ENCODE measurements around the gene PLIN4.
"Not testable (repeated sequence)": the region's sequence is repeated elsewhere in the genome, so short reads cannot be mapped to it uniquely, and the experiment has no call there.

PLIN4 gene

DNA sequence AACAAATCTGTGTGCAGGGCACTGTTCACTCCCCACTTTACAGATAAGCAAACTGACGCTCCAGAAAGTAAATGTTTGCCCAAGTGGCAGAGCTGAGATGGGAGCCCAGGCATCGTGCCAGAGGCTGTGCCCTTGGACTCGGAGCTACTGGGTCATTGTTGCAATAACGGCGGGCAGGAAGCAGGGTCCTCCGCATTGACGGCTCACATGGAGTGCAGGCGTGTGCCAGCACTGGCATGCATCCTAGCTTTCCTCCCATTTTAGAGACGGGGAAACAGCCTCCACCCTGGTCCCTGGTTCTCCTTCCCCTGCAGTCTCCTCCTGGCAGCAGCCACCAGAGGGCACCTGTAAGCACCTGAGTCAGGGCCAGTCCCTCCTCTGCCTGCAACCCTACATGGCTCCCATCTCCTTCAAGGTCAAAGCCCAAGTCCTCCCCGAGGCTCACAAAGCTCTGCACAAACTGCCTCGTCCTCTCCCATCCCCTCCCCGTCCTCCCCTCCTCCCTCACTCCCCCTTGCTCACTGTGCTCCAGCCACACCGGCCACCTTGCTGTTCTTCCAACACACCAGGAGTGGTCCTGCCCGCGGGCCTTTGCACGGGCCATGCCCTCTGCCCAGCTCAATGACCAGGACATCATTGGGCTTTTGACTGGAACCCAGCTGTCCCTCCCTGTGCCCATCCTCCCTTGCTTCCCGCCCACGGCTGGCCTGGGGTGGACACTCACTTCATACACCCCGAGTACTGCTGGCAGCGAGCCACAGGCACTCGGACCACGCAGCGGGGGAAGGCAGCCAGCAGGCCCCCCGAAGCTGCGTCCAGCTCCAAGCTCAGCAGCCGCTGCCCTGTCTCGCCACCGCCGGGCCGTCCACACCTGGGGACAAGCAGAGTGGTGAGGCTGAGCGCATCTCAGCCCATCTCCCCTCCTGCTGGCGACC is 29.3 kb upstream of the PLIN4 start:
- DNase-seq: no peak

- DNase-seq: no peak
These were observed 25.8 kb upstream of the PLIN4 start for GRCh38 chr19:4543842-4544647.

- no peak for DNase-seq
These were observed 24.9 kb upstream of the PLIN4 start for GRCh38 chr19:4542896-4543841.

DNA sequence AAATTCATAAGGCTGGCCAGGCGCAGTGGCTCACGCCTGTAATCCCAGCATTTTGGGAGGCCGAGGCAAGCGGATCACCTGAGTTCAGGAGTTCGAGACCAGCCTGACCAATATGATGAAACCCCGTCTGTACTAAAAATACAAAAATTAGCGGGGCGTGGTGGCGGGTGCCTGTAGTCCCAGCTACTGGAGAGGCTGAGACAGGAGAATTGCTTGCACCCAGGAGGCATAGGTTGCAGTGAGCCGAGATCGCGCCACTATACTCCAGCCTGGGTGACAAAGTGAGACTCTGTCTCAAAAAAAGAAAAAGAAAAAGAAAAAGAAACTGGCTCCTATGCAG is 23.5 kb upstream of the PLIN4 start:
- not testable (repeated sequence) for DNase-seq

DNA sequence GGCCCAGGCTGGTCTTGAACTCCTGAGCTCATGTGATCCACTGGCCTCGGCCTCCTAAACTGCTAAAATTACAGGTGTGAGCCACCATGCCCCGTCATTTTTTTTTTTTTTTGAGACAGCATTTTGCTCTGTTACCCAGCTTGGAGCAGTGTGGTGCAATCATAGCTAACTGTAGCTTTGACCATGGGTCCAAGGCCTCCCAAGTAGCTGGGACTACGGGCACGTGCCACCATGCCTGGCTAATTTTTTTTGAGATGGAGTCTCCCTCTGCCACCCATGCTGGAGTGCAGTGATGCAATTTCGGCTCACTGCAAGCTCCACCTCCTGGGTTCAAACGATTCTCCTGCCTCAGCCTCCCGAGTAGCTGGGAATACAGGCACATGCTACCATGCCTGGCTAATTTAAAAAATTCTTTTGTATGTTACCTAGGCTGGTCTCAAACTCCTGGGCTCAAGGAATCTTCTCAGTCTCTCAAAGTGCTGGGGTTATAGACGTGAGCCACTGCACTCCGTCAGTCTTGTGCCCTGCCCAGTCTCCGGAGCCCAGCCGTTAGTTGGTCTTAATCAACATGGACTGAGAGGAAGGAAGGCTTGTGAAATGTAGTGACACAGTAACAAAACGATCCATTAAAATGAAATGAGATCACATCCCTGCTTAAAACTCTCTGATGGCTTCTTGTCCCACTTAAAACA is 23.0 kb upstream of the PLIN4 start:
- no peak for DNase-seq

- DNase-seq: no peak
These were observed 21.7 kb upstream of the PLIN4 start, which contains the start of gene LRG1 for GRCh38 chr19:4539693-4540581. LRG1 (minus strand) TSS chr19:4540036; CDS start chr19:4540013, 23 bp downstream.

DNA sequence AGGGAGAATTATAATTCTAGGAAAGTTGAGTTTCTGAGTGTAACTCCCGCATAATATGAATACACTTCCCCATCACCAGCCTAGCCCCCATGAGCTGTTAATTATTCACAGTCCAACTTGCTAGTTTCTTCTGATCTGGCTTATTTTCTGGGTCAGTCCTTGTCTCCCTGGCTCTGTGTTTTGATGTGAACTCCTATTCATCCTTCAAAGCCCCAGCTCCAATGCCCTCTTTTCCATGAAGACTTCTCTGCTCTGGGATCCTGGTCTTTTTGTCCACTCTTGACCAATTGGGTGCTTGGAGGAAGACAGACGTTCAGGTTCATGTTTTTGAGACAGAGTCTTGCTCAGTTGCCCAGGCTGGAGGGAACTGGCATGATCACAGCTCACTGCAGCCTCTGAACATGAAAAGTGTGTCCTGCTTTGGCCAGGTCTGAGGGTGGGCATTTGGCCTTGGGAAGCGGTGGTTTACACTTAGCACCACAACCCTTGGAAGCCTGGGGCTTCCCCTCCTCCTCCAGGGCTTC is 20.9 kb upstream of the PLIN4 start:
- no peak for DNase-seq

- no peak for DNase-seq
These were observed 20.3 kb upstream of the PLIN4 start for GRCh38 chr19:4538601-4538954.

DNA sequence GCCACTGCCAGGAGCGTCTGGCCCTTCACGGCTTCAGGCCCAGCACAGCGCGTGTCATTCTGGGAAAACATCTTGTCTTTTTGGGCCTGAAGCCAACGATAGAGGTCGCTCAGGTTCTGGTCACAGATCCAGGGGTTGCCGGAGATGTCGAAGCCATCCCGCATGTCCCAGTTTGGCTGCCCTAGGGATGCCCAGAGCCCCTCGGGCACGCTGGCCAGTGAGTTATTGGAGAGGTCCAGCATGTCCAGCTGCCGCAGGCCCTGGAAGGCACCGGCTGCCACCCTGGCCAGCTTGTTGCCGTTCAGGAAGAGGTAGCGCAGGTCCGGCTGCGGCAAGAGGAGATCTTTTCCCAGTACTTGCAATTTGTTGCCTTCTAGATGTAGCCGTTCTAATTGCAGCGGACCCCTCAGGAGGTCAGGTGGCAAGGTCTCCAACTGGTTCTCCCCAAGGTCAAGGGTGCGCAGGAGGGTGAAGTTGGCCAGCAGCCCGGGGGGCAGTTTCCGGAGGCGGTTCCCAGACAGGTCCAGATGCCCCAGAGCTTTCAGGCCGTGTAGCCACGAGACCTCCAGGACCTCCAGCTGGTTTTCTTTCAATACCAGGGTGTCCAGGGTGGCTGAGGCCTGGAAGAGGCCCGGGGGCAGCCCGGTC is 19.8 kb upstream of the PLIN4 start:
- DNase-seq: no peak

GRCh38 chr19:4536798-4537197 is 18.5 kb upstream of the PLIN4 start:
- DNase-seq: no peak

DNA sequence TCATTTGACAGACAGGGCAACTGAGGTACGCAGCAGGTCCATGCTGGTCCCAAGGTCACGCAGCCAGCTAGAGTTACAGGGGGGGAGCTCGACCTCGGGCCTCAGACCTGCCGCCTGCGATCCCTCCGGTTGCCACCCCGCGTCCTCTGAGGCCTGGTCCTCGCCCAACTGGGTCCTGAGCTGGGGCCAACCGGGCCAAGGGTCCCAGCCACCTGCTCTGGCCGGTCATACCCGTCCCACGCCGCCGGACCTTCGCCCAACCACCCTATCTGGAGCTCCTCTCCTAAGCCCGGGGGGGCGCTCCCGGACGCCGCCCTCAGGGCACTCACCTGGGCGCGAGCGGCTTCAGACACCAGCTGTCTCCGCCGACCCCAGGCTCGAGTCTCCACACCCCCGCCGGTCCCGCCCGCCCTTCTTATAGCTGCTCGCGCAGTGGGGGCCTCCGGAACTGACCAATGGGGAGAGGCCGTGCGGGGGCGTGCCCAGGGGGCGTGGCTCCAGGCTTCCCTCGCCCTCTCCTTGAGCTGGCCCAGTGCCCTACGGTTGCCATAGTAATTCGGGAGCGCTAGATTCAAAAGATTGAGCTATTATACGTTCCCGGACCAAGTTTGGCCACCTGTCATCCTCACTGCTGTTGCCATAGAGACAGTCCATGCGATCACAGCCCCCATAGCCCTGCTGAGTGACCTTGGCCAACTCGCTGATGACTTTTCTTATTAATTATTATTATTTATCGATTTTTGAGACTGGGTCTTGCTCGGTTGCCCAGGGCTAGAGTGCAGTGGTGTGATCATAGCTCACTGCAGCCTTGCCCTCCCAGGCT is 16.8 kb upstream of the PLIN4 start, which contains the start of gene PLIN5:
Gene PLIN5 (minus strand): TSS at position 389 of the 823 bp plus-strand sequence. CDS start 1,150 bp downstream, outside the sequence.
- DNase-seq: no peak

- DNase-seq: no peak
These were observed 15.6 kb upstream of the PLIN4 start for GRCh38 chr19:4533835-4534424.

- DNase-seq: no peak
These were observed 15.0 kb upstream of the PLIN4 start for GRCh38 chr19:4533334-4533733.

DNA sequence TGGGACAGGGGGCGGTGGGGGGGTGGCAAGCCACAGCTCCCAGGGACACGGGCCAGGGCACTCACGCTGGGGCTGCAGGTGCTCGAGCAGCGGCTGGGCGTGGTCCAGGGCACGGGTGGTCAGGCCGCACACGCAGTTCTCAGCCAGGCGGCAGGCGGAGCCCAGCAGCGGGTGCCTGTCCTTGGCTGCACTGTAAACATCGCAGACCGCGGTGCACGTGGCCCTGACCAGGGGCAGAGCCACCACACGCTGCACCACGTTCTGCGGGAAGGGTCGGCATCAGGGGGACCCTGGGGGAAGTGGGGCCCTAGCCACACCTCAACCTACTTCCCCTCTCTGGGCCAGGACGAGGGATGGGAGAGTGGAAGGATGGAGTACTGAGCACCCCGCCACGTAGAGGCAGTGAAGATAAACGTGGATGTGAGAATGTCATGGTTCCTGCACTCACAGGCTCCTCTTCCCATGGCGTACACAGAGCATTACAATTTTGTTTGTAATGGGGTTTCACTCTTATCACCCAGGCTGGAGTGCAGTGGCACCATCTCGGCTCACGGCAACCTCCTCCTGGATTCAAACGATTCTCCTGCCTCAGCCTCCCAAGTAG is 13.4 kb upstream of the PLIN4 start:
- no peak for DNase-seq

GRCh38 chr19:4529924-4530522 is 11.7 kb upstream of the PLIN4 start:
- no peak for DNase-seq

- DNase-seq: no peak
These were observed 10.6 kb upstream of the PLIN4 start for GRCh38 chr19:4528843-4529242.

DNA sequence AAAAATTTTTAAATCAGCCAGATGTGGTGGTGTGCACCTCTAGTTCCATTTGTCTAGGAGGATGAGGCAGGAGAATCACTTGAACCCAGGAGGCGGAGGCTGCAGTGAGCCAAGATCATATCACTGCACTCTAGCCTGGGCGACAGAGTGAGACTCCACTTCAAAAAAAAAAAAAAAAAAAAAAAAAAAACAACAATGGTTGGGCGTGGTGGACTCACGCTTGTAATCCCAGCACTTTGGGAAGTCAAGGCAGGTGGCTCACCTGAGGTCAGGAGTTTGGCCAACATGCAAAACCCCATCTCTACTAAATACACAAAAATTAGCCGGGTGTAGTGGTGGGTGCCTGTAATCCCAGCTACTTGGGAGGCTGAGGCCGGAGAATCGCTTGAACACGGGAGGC is 9.1 kb upstream of the PLIN4 start:
- not testable (repeated sequence) for DNase-seq

DNA sequence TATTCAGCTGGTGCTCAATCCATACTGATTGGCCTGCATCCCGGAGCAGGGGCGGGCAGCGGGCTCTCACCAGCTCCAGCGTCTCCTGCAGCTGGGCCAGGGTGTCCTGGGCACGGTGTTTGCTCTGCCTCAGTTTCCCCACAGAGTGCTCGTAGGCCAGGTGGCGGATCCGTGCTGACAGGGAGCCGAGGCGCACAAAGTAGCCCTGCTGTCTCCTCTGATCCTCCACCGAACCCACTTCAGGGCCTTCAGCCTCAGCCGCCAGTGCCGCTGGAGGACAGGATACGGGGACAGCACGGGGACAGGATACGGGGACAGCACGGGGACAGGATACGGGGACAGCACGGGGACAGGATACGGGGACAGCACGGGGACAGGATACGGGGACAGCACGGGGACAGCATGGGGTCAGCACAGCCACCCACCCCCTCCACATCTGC is 7.3 kb upstream of the PLIN4 start:
- no peak for DNase-seq

Measured in central memory CD4-positive, alpha-beta T cell (primary cell).